Bronchial epithelial cell (primary cell): ENCODE results near the gene MAPRE2. TPM values are rescaled to one million over a fixed set of nuclear protein-coding genes. Genes with fewer than 3 reads are reported as not detected.

Experiments
- DNase-seq: peaks from one replicate; pipeline ENCODE4 v3.0.0-alpha.2; 2010; ENCODE audit warnings: low read depth
- FAIRE-seq: peaks from 2 replicates; lab custom pipeline; 2011; peaks lifted over from hg19 to GRCh38; lab: Jason Lieb, UNC
- H3K27me3 ChIP-seq: 2 replicates; pipeline ENCODE4 v1.5.1; 2011; ENCODE audit warnings: low read length; ENCODE audit not compliant: control insufficient read depth, insufficient read depth
- H3K36me3 ChIP-seq: 2 replicates; pipeline ENCODE4 v1.5.1; 2011; ENCODE audit warnings: low read length; ENCODE audit not compliant: control insufficient read depth, insufficient read depth
- H3K4me3 ChIP-seq: 2 replicates; pipeline ENCODE4 v1.5.1; 2011; ENCODE audit warnings: mild to moderate bottlenecking, low read depth, low read length, control low read depth
- CTCF ChIP-seq: IDR thresholded peaks from 2 replicates; pipeline ENCODE4 v1.5.1; 2011; ENCODE audit warnings: mild to moderate bottlenecking, moderate library complexity, low read length, control low read depth, inconsistent platforms; ENCODE audit not compliant: insufficient read depth, severe bottlenecking
- total RNA-seq: library from RNA; depleted of rRNA; stranded (reverse); fragments of >200 nt; gene quantifications from 2 replicates; pipeline ENCODE4 v1.2.1, GENCODE V29; 2014

MAPRE2 gene
- total RNA-seq, 1 donor from 2014 or later: 0.79 TPM

DNA sequence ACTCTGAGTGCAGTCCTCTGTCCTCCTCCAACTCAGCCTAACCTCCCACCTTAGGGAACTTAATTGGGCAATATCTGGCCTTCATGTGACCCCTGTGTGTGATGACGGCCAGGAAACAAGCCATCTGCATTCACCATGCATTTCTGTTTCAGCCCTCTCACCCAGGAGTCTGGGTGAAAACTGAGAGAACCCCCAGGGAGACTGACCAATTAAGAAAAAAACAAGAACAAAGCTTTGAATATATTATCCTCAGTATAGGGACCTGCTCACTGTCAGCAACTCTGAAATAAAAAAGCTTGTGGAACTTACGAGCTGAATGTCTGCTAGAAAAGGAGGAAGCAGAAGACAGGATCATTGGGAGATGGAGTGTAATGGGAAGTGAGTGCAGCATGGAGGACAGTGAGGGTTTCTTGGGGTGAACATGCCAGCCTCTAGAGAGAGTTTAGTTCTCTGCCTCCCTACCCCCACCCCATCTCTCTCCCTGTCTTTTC is 9.5 kb downstream of the MAPRE2 start:
- TF ChIP-seq CTCF: no peak
- H3K27me3 ChIP-seq: no peaks in the 10 kb centered on the region
- DNase-seq: no peak
- no peak for FAIRE-seq
- H3K36me3 ChIP-seq: no peaks in the 10 kb centered on the region
- no peak overlapping the region for H3K4me3 ChIP-seq

DNA sequence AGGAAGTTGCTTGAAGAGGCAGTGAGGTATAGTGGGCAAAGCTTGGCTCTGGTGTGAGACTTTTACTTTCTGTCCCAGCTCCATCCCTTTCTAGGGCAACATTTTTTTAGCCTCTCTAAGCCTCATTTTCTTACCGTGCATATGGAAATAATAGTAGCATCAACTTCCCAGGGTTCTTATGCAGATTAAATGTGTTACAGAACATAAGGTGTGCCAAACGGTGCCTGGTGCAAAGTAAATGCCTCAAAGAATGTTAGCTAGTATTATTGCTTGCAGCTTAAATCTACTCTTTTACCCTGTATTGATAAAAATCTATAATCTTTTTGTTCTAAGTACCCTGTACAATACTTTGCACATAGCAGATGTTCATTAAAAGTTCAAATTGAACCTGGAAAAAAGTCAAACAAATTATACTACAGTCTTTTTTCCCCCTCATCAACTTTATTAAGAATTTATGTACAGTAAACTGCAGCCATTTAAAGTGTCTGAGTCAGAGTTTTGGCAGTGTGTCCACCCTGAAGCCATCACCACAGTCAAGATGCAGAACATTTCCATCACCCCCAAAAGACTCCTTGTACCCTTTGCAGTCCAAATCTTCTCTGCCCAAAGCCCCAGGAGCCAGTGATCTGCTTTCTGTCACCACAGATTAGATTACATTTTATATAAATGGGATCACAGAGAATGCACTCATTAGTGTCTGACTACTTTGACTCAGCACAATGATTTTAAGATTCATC is 10.6 kb downstream of the MAPRE2 start:
- Histone ChIP-seq H3K36me3 (no peaks in the 10 kb centered on the region), H3K4me3 (no peak overlapping the region), H3K27me3 (no peaks in the 10 kb centered on the region)
- DNase-seq (no peak), FAIRE-seq (no peak)
- no peak for TF ChIP-seq CTCF

GRCh38 chr18:35054401-35054800 is 13.2 kb downstream of the MAPRE2 start:
- Histone ChIP-seq H3K36me3 (no peaks in the 10 kb centered on the region), H3K27me3 (no peaks in the 10 kb centered on the region), H3K4me3 (no peak overlapping the region)
- no peak for TF ChIP-seq CTCF
- FAIRE-seq (no peak), DNase-seq (no peak)

DNA sequence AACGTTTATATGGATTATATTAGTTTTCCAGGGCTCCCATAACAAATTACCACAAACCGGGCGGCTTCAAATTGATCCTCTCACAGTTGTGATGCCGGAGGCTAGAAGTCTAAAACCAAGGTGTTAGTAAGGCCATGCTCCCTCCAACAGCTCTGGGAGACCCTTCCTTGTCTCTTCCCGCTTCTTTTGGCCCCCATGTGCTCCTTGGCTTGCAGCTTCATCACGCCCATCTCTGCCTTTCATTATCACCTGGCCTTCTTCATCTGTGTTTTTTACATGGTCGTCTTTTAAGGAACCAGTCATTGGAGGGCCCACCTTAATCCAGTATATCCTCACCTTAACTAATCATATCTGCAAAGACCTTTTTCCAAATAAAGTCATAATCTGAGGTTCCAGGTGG is 13.9 kb downstream of the MAPRE2 start:
- H3K27me3 ChIP-seq: no peaks in the 10 kb centered on the region
- H3K4me3 ChIP-seq: no peak overlapping the region
- FAIRE-seq (no peak), DNase-seq (no peak)
- no peak for TF ChIP-seq CTCF
- H3K36me3 ChIP-seq: no peaks in the 10 kb centered on the region

DNA sequence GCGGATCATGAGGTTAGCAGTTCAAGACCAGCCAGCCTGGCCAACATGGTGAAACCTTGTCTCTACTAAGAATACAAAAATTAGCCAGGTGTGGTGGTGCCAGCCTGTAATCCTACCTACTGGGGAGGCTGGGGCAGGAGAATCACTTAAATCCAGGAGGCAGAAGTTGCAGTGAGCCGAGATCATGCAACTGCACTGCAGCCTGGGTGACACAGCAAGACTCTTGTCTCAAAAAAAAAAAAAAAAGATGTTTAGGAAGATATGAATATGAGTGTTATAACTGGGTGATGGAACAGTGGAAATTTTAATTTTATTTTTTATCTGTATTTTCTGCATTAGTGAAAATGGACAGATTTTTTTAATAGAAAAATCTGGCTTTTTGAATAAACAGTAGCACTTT is 14.5 kb downstream of the MAPRE2 start:
- Histone ChIP-seq H3K36me3 (no peaks in the 10 kb centered on the region), H3K27me3 (no peaks in the 10 kb centered on the region), H3K4me3 (no peak overlapping the region)
- TF ChIP-seq CTCF: no peak
- DNase-seq (no peak), FAIRE-seq (no peak)
